GM21390 (cell line): Measurements from ENCODE around the gene BTBD2.

Experiments
- ATAC-seq: cut with Tn5 transposase; IDR thresholded peaks from one replicate; pipeline ENCODE4 v1.9.1; 2021; ENCODE audit not compliant: unreplicated experiment

BTBD2 gene

DNA sequence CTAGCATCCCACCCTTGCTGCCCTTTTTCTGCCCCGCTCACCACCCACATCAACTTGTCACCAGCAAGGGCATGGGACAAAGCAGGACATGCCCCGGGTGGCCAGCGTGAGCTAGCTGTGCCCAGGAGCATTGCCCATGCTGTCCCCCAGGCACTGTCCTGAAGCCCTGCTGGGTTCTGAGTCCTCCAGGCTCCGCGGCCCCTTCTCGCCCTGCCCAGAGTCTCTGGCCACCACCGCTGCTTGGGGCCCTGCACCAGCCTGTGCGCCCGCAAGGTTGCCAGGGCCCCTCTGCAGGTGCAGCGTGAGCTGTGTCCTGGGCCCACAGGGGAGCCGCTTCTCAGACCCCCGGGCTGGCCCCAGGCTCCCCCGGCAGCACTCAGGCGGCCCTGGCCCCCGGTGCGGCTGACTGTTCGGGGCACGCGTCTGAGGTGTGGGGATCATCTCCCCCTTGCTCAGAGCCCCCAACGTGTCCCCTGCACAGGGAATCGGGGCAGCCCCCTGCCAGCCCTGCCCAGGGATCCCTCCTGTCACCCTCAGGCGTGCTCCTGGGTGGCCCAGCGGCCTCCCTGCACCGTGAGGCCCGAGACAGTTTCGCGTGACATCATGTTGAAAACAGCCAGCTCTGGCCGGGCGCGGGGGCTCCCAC lies 70.5 kb downstream of the BTBD2 start:
- ATAC-seq = no peak

DNA sequence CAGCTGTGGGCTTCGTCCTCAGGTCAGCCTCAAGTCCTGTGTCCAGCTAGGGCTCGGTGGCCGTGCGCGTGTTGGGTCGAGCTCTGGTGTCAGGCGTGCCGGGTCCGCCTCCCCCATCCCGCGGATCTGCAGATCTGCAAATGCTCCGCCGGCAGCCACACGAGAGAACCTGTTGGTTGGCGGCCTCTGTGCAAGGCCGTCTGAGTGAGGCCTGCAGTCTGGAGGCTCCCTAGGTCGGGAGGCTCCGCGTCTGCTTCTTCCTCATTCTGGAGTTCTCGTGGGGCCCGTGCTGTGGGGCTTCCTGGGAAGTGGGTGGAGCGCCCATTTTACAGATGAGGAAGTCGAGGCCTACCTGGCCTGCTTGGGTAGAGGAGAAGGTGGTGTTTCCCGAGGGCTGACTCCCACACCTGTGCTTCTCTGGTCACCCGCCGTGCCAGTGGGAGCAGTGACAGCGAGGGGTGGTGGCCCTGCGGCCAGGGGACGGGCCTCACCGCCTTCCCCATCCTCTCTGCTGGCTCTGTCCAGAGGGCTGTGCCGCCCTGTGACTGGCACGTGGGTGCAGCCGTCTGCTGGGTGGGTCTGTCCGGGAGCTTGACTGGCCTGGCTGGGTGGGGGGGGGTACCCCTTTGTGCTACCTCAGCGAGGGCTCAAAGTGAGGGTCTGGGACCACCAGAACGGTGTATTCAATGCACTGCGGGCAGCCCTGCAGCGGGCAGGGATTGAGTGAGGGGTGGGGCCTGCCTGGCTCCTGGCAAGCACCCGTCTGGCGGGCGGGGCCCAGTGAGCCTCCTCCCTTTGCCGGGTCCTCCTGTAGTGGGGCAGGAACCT lies 71.2 kb downstream of the BTBD2 start:
- no peak for ATAC-seq

DNA sequence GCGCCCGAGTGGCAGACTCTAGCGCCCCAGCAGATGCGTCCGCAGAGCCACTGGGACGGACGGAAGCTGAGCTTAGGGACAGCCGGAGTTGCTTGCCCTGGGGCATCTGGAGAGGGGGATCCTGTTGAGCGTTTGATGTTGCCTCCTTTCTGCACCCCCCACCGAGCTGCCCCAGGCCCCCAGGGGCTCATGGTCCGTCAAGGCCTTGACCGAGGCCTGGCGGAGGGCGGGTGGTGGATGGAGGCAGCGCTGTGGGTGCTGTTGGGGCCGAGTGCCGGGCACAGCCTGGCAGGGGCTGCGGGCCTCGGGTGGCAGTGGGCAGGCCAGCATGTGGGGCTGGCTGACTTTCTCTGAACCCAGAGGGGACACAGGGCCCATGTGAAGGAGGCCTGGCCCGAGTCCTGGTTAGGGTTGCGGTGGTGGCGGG lies 71.8 kb downstream of the BTBD2 start:
- ATAC-seq = no peak

DNA sequence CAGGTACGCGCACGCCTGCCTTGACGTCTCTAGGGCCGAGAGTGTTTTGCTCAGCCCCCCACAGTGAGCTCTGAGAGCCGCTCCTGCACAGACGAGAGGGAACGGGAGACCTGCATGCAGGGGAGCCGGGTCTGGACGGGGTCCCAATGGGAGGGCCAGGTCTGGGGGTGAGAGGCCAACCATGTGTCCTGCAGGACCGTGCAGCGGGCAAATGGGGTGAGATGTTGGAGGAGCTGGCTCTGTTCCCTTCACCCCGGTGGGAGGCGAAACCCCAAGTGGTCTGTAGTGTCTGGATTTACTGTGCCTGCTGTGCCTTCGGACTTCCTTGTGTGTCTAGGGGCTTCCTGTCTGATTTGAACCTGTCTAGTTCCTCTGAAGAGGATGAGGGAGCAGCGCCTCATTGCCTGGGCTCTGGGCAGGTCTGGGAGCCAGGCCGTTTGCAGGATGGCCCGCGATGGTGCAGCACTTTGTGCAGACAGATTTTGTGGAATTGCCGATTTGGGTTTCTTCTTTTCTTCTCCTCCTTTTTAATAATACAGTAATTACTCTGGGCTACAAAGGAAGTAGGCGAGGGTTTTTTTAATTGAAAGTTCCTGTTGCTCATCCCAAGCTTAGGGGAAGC lies 72.5 kb downstream of the BTBD2 start:
- no peak for ATAC-seq

DNA sequence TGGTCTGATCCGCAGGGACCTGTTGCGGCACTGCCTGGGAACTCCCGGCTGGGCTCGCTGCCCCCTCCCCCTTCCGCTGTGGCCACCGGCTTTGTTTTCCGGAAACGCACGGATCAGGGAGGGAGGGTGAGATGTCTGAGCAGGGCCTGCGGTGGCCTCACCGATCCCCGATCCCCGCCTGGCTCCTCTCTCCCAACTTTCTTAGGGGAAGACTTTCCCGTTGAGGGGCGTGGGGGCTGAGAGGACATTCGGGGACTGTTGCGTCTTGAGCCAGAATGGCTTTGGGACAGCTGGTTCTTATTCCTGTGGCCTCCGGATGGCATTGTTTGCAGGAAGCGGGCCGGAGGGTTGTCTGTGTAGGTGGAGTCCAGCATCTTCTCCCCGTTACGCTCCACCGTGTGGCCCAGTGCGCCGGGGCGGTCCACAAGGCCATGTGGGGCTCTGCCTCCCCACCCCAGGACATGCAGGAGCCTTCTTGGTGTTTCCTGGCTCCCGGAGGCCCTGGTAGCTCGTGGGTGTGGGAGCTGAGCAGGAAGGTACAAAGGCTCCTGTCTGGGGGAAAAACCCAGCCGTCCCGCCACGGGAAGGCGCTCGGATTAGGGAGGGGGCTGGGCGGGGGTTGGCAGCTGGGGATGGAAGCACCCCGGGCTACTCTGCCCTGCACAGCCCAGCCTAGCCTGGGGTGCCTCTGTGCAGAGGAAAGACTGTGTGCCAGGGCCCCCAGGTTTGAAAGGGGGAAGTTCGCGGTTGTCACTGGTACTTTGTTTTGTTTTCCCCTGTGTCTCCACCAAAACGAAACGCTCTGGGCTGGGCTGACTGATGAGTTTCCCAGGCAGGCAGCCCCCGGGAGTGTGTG lies 73.2 kb downstream of the BTBD2 start:
- ATAC-seq = no peak

DNA sequence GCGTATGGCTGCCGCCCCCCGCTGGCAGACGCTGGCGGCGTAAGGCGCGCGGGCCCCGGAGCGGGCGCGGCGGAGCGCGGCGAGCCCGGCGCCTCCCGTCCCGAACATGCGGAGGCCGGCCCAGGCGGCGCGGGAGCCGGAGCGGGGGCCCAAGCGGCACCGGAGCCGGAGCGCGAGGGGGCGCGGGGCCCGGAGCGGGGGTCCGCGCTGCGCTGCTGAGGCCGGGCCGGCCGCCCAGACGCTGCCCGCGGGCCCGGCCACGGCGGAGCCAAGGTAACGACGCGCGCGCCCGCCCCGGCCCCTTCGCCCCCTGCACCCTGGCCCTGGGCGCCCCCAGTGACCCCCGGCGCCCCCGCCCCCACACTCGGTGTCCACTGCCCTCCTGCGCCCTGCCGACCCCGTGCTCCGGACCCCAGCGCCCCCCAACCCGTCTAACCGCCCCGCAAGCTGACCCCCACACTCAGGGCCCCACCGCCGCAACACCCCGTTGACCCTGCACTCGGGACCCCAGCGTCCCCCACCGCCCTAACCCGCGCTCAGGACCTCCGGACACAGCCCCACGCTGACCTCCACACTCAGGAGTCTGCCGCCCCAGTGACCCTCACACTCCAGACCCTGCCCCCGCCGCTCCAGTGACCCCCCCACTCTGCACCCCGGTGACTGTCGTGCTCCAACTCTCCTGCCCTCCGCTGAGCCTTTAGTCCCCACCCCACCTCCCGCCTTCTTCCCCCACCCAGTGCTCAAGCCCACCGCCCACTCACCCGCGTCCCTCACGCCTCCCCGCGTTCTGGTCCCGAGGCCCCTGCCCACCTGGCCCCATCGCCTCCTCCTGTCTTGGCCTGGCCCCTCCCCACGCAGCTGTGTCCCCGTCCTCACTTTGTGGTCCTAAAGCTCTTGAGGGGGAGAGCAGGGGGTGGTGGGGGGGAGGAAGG lies 74.1 kb downstream of the BTBD2 start, which contains the start of gene CSNK1G2:
Gene CSNK1G2, plus strand, starts transcription at position 27 of the 932 bp plus-strand sequence. CDS start 28,601 bp downstream, outside the sequence.
- no peak for ATAC-seq

DNA sequence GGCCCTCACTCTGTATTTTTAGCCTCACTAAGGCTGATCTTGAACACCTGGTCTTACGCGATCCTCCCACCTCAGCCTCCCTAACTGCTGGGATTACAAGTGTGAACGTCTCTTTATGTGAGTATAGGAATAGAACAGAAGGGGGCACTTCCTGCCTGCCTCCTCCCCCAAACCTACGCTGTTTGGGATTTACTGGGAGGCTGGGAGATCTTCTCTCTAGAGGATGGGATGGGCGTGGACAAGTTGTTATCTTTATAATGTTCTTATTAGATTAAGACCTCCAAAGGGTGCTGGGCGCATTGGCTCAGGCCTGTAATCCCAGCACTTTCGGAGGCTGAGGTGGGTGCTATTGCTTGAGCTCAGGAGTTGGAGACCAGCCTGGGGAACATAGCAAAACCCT lies 77.4 kb downstream of the BTBD2 start:
- no peak for ATAC-seq

DNA sequence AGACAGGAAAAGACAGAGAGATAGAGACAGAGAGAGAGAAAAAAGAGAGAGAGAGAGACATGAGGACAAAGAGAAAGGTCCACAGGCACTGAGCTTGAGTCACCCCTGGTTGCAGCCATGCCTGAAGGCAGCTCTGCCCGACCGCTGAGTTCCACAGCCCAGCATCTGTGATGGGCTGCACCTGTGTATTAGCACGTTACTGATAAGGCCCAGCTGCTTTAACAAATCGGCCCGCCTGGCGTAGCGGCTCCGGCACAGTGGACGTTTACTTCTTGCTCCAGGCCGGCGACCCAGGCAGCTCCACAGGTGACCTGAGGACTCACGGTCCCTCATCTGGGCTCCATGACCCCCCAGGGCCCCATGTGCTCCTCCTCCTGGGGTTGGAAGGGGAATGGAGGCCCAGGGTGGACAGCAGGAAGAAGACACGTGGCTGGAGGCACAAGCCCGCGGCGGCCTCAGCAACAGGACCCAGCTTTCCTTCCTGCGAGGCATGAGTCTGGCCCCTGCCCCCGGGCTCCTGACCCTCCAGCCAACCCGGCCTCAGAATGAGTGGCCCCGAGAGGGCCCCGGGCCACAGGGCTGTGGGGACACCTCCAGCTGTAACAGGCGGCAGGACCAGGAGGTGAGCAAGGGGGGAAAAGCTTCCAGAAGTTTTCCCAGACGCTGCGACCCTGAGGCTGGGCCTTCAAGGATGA lies 78.5 kb downstream of the BTBD2 start:
- ATAC-seq = no peak

DNA sequence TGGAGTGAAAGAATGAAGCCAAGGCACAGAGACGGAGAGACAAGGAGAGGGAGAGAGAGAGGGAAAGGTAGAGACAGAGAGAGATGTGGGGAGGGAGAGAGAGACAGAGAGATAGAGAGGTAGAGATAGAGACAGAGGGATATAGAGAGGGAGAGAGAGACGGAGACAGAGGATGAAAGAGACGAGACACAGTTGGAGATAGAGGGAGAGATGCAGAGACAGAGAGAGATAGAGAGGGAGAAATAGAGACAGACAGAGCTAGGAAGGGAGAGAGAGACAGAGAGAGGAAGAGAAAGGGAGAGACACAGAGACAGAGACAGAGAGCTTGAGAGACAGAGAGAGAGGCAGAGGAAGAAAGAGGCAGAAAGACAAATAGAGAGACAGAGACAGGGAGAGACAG lies 79.1 kb downstream of the BTBD2 start:
- no peak for ATAC-seq

DNA sequence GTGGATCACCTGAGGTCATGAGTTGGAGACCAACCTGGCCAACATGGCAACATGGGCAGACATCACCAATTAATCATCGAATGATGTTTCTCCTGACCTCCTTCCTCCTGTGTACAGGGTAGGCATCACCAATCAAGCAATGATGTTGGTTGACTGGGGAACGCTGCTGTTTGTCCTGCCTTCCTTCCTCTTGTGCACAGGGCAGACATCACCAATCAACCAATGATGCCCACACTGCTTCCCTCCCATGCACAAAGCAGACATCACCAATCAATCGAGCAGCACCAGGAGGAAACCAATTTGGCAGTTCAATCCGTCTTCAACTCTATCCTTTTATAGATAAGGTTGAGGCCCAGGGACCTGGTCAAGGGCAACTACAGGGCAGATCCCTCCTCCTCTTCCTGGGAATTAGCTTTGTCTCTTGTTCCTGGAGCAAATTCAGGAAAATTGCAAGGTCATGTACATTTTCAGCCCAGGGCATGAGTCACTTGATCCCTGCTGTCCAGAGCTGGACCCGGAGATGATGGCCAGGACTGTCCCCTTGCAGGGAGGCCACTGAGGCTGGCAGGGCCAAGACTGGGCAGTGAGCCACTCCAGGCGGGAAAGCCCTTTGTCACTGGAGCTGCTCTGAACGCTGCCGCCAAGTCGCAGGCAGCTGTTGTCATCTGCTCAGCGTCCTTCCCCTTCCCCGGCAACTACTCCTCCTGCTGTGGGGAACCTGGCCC lies 79.9 kb downstream of the BTBD2 start:
- no peak for ATAC-seq
